KOPT-K1 (cell line): ENCODE data around the gene HTR6.

Experiments
- H3K27ac ChIP-seq: fragments of 200-600 bp; sonication (generic); 2 replicates; pipeline ENCODE4 v1.5.1; 2016; ENCODE audit warnings: antibody characterized with exemption, mild to moderate bottlenecking, low read depth, low read length; ENCODE audit not compliant: poor library complexity, severe bottlenecking
- H3K36me3 ChIP-seq: fragments of 200-600 bp; sonication (generic); 2 replicates; pipeline ENCODE4 v1.5.1; 2017; ENCODE audit warnings: antibody characterized with exemption, mild to moderate bottlenecking, low read length, moderate library complexity; ENCODE audit not compliant: insufficient read depth
- H3K9me3 ChIP-seq: fragments of 200-600 bp; sonication (generic); 2 replicates; pipeline ENCODE4 v1.5.1; 2017; ENCODE audit warnings: antibody characterized with exemption, low read length, mild to moderate bottlenecking; ENCODE audit not compliant: insufficient read depth, poor library complexity, severe bottlenecking

HTR6 gene

GRCh38 chr1:19683351-19683750 is 18.7 kb downstream of the HTR6 start:
- H3K36me3 ChIP-seq = no peaks in the 10 kb centered on the region

GRCh38 chr1:19684677-19685076 is 20.0 kb downstream of the HTR6 start:
- Histone ChIP-seq H3K36me3 (no peaks in the 10 kb centered on the region), H3K27ac (no peak overlapping the region), H3K9me3 (peaks cover 20% of the 10 kb centered on the region)

More at GRCh38 chr1:19683351-19683750, 18.7 kb downstream of the HTR6 start:
- Histone ChIP-seq H3K27ac (no peak overlapping the region), H3K9me3 (peaks cover 13% of the 10 kb centered on the region)

- Histone ChIP-seq H3K9me3 (peaks cover 31% of the 10 kb centered on the region), H3K27ac (no peak overlapping the region), H3K36me3 (no peaks in the 10 kb centered on the region)
Observed at GRCh38 chr1:19685994-19686393, 21.3 kb downstream of the HTR6 start.

GRCh38 chr1:19687414-19687813 is 22.7 kb downstream of the HTR6 start:
- no peak overlapping the region for H3K27ac ChIP-seq
- peaks cover 31% of the 10 kb centered on the region for H3K9me3 ChIP-seq
- H3K36me3 ChIP-seq = no peaks in the 10 kb centered on the region

GRCh38 chr1:19688041-19688842 is 23.6 kb downstream of the HTR6 start:
- Histone ChIP-seq H3K27ac (no peak overlapping the region), H3K9me3 (peaks cover 31% of the 10 kb centered on the region), H3K36me3 (no peaks in the 10 kb centered on the region)

GRCh38 chr1:19689085-19689757 is 24.5 kb downstream of the HTR6 start:
- Histone ChIP-seq H3K9me3 (peaks cover 31% of the 10 kb centered on the region), H3K27ac (no peak overlapping the region)

GRCh38 chr1:19689856-19690255 is 25.2 kb downstream of the HTR6 start:
- peaks cover 31% of the 10 kb centered on the region for H3K9me3 ChIP-seq
- H3K36me3 ChIP-seq = no peaks in the 10 kb centered on the region
- no peak overlapping the region for H3K27ac ChIP-seq

More at GRCh38 chr1:19689085-19689757, 24.5 kb downstream of the HTR6 start:
- H3K36me3 ChIP-seq = no peaks in the 10 kb centered on the region

- Histone ChIP-seq H3K9me3 (peaks cover 31% of the 10 kb centered on the region), H3K36me3 (no peaks in the 10 kb centered on the region), H3K27ac (no peak overlapping the region)
Observed at GRCh38 chr1:19690342-19690741, 25.7 kb downstream of the HTR6 start.

GRCh38 chr1:19694298-19694697 is 29.6 kb downstream of the HTR6 start:
- Histone ChIP-seq H3K9me3 (peaks cover 15% of the 10 kb centered on the region), H3K27ac (no peak overlapping the region), H3K36me3 (no peaks in the 10 kb centered on the region)

- Histone ChIP-seq H3K36me3 (no peaks in the 10 kb centered on the region), H3K9me3 (no peaks in the 10 kb centered on the region), H3K27ac (no peak overlapping the region)
Observed at GRCh38 chr1:19695772-19696171, 31.1 kb downstream of the HTR6 start.

GRCh38 chr1:19696820-19697219 is 32.1 kb downstream of the HTR6 start:
- Histone ChIP-seq H3K36me3 (no peaks in the 10 kb centered on the region), H3K9me3 (no peaks in the 10 kb centered on the region), H3K27ac (no peak overlapping the region)

- Histone ChIP-seq H3K36me3 (no peaks in the 10 kb centered on the region), H3K9me3 (no peaks in the 10 kb centered on the region), H3K27ac (no peak overlapping the region)
Observed at GRCh38 chr1:19698181-19698580, 33.5 kb downstream of the HTR6 start.

GRCh38 chr1:19700079-19700777 is 35.6 kb downstream of the HTR6 start:
- Histone ChIP-seq H3K36me3 (no peaks in the 10 kb centered on the region), H3K27ac (no peak overlapping the region), H3K9me3 (no peaks in the 10 kb centered on the region)

GRCh38 chr1:19703280-19703679 is 38.6 kb downstream of the HTR6 start:
- no peaks in the 10 kb centered on the region for H3K9me3 ChIP-seq

More at GRCh38 chr1:19703280-19703679, 38.6 kb downstream of the HTR6 start:
- H3K27ac ChIP-seq = no peak overlapping the region
- no peaks in the 10 kb centered on the region for H3K36me3 ChIP-seq
